H1 (cell line): ENCODE measurements around the gene MAGEB10. TPM values are rescaled to one million over a fixed set of nuclear protein-coding genes. Genes with fewer than 3 reads are reported as not detected.

Experiments
- CHD7 ChIP-seq: fragments of 300-600 bp; sonication (generic); IDR thresholded peaks from 2 replicates; pipeline ENCODE4 v1.7.1; 2012; ENCODE audit warnings: low read length, moderate library complexity, mild to moderate bottlenecking, inconsistent platforms; ENCODE audit not compliant: insufficient replicate concordance
- MAX ChIP-seq: IDR thresholded peaks from 2 replicates; pipeline ENCODE4 v1.6.1; 2012; ENCODE audit warnings: inconsistent platforms
- polyA plus RNA-seq, 7 experiments: library from polyadenylated mRNA; depleted of rRNA in 3 of 7; stranded (reverse) in 5 of 7; unstranded in 2 of 7; fragments of >200 nt in 5 of 7; fragments of 200-250 nt in 2 of 7; gene quantifications; 1 replicate in 5 of 7; 2 replicates in 1 of 7; 4 replicates in 1 of 7; pipeline versions ENCODE4 v1.2.1 to v1.2.3, GENCODE V29; 2011 to 2013; ENCODE audit warnings: missing spikeins in 2 of 7, mixed read lengths in 2 of 7
- total RNA-seq: library from RNA; stranded (reverse); fragmentation: NEBNext Ultra II Directional; extraction: Animal tissue kit (Norgen Biotek cat#: 25700); gene quantifications from 2 replicates; pipeline ENCODE4 v1.2.1, GENCODE V29; 2021

The MAGEB10 gene
- total and polyA plus RNA-seq, 2 of the 8 experiments (the other 6 are each of a cell fraction or from before 2014, with no cell fraction given) = not detected

- no peak for TF ChIP-seq CHD7
- no peak for TF ChIP-seq MAX
Observed at GRCh38 chrX:27823812-27824211, 16.0 kb downstream of the MAGEB10 start (continued).
